Measurements from ENCODE around the gene GLRX5. TPM values are rescaled to one million over a fixed set of nuclear protein-coding genes. Genes with fewer than 3 reads are reported as not detected.

The GLRX5 gene
- total RNA-seq, 1 experiment from 2014 or later: 23.2 TPM

- H3K4me2 ChIP-seq: no peak overlapping the region
- DNase-seq: no peak
- H3K9me2 ChIP-seq (ENCODE audit: insufficient read depth): no peaks in the 10 kb centered on the region
- H3K4me1 ChIP-seq (replicated peaks; ENCODE audit: insufficient read depth): no peaks in the 10 kb centered on the region
- H2AFZ ChIP-seq: no peak overlapping the region
- BruUV-seq (replicated peaks): no TSS peak
- no peak overlapping the region for H3K27ac ChIP-seq
- POLR2A ChIA-PET (ENCODE audit: unreplicated experiment): no interaction called here
- CTCF ChIA-PET: no interaction called here
- TF ChIP-seq, protein P1, sequence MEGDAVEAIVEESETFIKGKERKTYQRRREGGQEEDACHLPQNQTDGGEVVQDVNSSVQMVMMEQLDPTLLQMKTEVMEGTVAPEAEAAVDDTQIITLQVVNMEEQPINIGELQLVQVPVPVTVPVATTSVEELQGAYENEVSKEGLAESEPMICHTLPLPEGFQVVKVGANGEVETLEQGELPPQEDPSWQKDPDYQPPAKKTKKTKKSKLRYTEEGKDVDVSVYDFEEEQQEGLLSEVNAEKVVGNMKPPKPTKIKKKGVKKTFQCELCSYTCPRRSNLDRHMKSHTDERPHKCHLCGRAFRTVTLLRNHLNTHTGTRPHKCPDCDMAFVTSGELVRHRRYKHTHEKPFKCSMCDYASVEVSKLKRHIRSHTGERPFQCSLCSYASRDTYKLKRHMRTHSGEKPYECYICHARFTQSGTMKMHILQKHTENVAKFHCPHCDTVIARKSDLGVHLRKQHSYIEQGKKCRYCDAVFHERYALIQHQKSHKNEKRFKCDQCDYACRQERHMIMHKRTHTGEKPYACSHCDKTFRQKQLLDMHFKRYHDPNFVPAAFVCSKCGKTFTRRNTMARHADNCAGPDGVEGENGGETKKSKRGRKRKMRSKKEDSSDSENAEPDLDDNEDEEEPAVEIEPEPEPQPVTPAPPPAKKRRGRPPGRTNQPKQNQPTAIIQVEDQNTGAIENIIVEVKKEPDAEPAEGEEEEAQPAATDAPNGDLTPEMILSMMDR (conservative IDR thresholded peaks at IDR 0.05): no peak
- TF ChIP-seq EZH2 (IDR thresholded peaks at IDR 0.05; ENCODE audit: low read depth): no peak
- no peaks in the 10 kb centered on the region for H3K9me3 ChIP-seq (ENCODE audit: insufficient read depth, low read depth)
- H3K36me3 ChIP-seq (ENCODE audit: low read depth): no peaks in the 10 kb centered on the region
- H4K20me1 ChIP-seq (ENCODE audit: insufficient read depth): no peaks in the 10 kb centered on the region
- no peak overlapping the region for H3K4me3 ChIP-seq
- no peaks in the 10 kb centered on the region for H3F3A ChIP-seq (ENCODE audit: insufficient read depth, low read depth)
- intact Hi-C loops (cut with micrococcal nuclease; ENCODE audit: unreplicated experiment): loop anchor here (5.0 to 10.0 kb wide), 2 partner anchors 533 to 861 kb away; no protein-coding TSS in a partner anchor
- H3K79me2 ChIP-seq (ENCODE audit: low read depth): no peaks in the 10 kb centered on the region
- peaks cover 6% of the 10 kb centered on the region; the same call in 1 of the 2 replicates for H3K27me3 ChIP-seq (ENCODE audit: insufficient read depth, low read depth)
Measured at GRCh38 chr14:95564060-95564459, 29.2 kb downstream of the GLRX5 start.

DNA sequence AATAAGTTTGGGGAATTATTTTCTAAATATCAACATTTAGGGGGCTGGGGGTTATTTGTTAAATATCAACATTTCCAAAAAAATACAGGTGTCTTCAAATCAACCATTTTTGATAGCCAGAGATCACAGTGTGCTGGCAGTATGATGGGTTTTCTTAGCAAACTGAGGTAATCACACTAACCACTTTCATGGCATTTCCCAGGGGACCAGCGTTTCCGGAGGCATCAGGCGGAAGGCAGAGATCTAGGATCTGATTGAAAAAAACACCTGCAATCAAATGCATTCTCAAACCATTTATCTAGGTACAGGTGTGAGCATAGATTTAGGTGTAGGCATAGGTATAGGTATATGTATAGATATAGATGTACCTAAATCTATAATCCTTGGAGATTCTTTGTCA is 34.6 kb downstream of the GLRX5 start:
- Histone ChIP-seq H2AFZ (no peak overlapping the region), H4K20me1 (ENCODE audit: insufficient read depth) (no peaks in the 10 kb centered on the region), H3K4me3 (no peak overlapping the region), H3K4me2 (no peak overlapping the region), H3K9me3 (ENCODE audit: insufficient read depth, low read depth) (no peaks in the 10 kb centered on the region), H3K36me3 (ENCODE audit: low read depth) (no peaks in the 10 kb centered on the region), H3K27ac (no peak overlapping the region), H3K4me1 (replicated peaks; ENCODE audit: insufficient read depth) (no peaks in the 10 kb centered on the region), H3K79me2 (ENCODE audit: low read depth) (no peaks in the 10 kb centered on the region), H3F3A (ENCODE audit: insufficient read depth, low read depth) (no peaks in the 10 kb centered on the region), H3K27me3 (ENCODE audit: insufficient read depth, low read depth) (peaks cover 40% of the 10 kb centered on the region), H3K9me2 (ENCODE audit: insufficient read depth) (no peaks in the 10 kb centered on the region)
- intact Hi-C loops (cut with micrococcal nuclease; ENCODE audit: unreplicated experiment): loop anchor here (10.0 kb wide), 1 partner anchor 855 kb away; no protein-coding TSS in a partner anchor
- no peak for TF ChIP-seq EZH2 (IDR thresholded peaks at IDR 0.05; ENCODE audit: low read depth)
- TF ChIP-seq, protein P1 (conservative IDR thresholded peaks at IDR 0.05): no peak
- ChIA-PET CTCF (no interaction called here), POLR2A (ENCODE audit: unreplicated experiment) (no interaction called here)
- no peak for DNase-seq
- BruUV-seq (replicated peaks): no TSS peak

DNA sequence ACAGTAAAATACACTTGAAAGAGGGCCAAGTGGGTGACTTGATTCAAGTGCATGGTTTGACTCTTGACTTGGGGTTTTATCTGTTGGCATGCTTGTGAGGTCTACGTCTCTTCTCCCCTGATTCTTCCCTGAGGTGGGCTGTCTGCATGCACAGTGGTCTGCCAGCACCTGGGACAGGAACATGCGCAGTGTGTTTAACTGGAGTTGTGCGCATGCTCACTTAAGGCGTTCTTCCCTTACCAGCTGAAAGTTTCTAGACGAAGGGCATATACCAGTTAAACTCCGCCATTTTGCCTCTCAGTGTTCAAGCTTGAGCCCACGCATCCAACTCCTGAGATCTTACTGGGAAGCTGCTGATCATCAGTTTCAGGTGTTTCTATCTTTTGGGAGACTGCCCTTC is 38.5 kb downstream of the GLRX5 start:
- Histone ChIP-seq H3K9me3 (ENCODE audit: insufficient read depth, low read depth) (no peaks in the 10 kb centered on the region), H3K4me2 (no peak overlapping the region), H3K4me3 (no peak overlapping the region), H3K9me2 (ENCODE audit: insufficient read depth) (no peaks in the 10 kb centered on the region), H4K20me1 (ENCODE audit: insufficient read depth) (no peaks in the 10 kb centered on the region), H3K79me2 (ENCODE audit: low read depth) (no peaks in the 10 kb centered on the region), H3K27me3 (ENCODE audit: insufficient read depth, low read depth) (peaks cover 68% of the 10 kb centered on the region), H2AFZ (no peak overlapping the region), H3F3A (ENCODE audit: insufficient read depth, low read depth) (no peaks in the 10 kb centered on the region), H3K36me3 (ENCODE audit: low read depth) (no peaks in the 10 kb centered on the region), H3K4me1 (replicated peaks; ENCODE audit: insufficient read depth) (no peaks in the 10 kb centered on the region), H3K27ac (no peak overlapping the region)
- intact Hi-C loops (cut with micrococcal nuclease; ENCODE audit: unreplicated experiment): no loop called here
- DNase-seq: no peak
- POLR2A ChIA-PET (ENCODE audit: unreplicated experiment): no interaction called here
- TF ChIP-seq EZH2 (IDR thresholded peaks at IDR 0.05; ENCODE audit: low read depth): no peak
- TF ChIP-seq, protein P1 (conservative IDR thresholded peaks at IDR 0.05): no peak
- no TSS peak for BruUV-seq (replicated peaks)
- CTCF ChIA-PET: no interaction called here
